Fibroblast of villous mesenchyme (primary cell): ENCODE measurements around the gene SLC39A7. TPM values are rescaled to one million over a fixed set of nuclear protein-coding genes. Genes with fewer than 3 reads are reported as not detected.

ENCODE experiments used
- DNase-seq: peaks from one replicate; pipeline ENCODE4 v3.0.0-alpha.2; 2010; ENCODE audit warnings: low read depth
- H3K4me3 ChIP-seq: 2 replicates; pipeline ENCODE4 v1.5.1; 2011; ENCODE audit warnings: low read depth, mild to moderate bottlenecking, low read length
- CTCF ChIP-seq: IDR thresholded peaks from 2 replicates; pipeline ENCODE4 v1.5.1; 2012; ENCODE audit warnings: low read depth, mild to moderate bottlenecking, low read length; ENCODE audit not compliant: insufficient read depth
- total RNA-seq: library from RNA; depleted of rRNA; stranded (reverse); fragments of >200 nt; gene quantifications from 2 replicates; pipeline ENCODE4 v1.2.3, GENCODE V29; 2012

SLC39A7 gene
- total RNA-seq, 1 donor = 143 TPM

GRCh38 chr6:33183071-33183683 is 17.5 kb upstream of the SLC39A7 start:
- no peak overlapping the region for H3K4me3 ChIP-seq
- TF ChIP-seq CTCF = no peak
- DNase-seq = no peak

GRCh38 chr6:33185190-33185589 is 15.5 kb upstream of the SLC39A7 start:
- H3K4me3 ChIP-seq = no peak overlapping the region
- DNase-seq = no peak
- no peak for TF ChIP-seq CTCF

DNA sequence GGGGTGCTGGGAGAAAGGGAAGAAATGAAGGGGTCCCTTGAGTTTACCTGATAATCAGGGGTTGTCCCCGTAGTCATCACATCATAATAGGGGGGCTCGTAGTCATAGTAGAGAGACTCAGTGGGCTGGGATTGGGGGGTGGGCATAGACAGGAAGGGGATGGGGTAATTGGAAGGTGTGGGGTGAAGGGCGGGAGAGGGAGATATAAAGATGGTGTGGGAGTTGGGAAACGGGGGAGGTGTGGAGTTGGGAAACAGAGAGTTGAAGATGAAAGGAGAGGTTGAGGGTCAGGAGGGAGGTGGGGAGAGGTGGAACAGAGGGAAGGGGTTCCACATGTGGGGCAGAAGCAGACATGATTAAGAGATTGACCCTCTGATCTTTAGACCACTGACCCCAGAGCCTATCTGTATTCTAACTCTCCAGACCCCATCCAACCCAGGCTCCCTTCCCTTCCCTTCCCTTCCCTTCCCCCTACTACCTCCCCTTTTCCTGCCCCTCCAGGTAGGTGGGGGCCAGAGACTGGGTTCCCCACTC is 14.9 kb upstream of the SLC39A7 start:
- H3K4me3 ChIP-seq = no peak overlapping the region
- no peak for DNase-seq
- TF ChIP-seq CTCF = no peak

- no peak for DNase-seq
- no peak for TF ChIP-seq CTCF
These were observed 12.9 kb upstream of the SLC39A7 start for GRCh38 chr6:33187809-33188208.

DNA sequence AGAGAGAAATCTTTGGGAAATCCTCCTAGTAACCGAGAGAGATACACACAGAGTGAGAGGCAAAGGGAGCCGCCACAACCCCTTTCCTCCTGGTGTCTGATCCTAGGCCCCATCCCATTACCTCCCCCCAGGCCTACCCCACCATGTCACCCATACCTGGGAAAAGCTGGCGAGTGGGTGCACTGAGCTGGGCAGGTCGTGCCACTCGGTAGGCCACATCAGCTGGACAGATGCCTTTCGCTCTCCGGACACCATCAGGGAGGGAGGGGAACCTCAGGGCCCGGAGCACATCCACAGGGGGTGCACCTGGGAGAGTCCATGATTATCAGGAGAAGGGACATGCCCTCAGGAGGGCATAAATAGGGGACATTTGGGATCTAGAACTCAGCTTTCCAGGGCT is 11.5 kb upstream of the SLC39A7 start:
- no peak for DNase-seq
- H3K4me3 ChIP-seq = no peak overlapping the region
- TF ChIP-seq CTCF = no peak

More at GRCh38 chr6:33187809-33188208, 12.9 kb upstream of the SLC39A7 start:
- no peak overlapping the region for H3K4me3 ChIP-seq

DNA sequence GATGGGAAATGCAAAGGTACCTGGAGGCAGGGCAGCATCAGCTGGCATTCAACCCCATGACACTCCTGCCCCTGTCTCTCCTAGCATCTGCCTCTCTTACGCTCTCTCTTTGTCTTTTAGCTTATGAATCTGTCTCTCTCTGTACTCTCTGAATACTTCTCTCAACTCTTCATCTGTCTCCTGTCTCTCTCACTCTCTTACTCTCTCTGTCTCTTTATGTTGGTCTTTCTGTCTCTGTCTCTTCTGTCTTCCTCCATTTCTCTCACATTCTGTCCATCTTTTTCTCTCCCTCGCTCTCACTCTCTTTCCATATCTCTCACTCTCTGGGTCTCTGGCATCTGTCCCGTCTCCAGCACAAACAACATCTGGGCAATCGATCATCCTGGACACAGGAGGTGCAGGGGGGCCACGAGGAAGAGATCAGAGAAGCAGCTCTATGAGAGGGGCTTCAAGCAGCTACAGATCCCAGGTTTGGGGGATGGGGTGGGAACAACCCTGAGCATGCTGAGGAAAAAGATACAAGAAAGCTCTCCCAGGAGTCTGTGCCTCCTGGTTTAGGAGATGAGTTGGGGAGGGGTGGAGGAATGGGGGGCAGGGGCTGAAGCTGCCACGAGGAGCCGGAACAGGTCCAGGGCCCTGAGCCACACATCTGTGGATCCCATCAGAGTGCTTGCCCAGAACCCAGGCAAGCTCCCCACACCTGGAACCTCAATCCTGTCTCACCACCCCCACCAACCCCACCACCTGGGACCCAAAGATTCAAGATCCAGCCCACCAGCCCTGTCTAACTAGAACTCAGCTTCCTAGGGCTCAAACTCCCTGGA is 10.8 kb upstream of the SLC39A7 start:
- no peak for TF ChIP-seq CTCF
- no peak for DNase-seq
- H3K4me3 ChIP-seq = no peak overlapping the region
